NCI-H526 (cell line): ENCODE results near the gene ABCF3.
A peak's percentile ranks its signal among the peaks of the same experiment; 100 is the strongest.
"Not testable (repeated sequence)": the region's sequence is repeated elsewhere in the genome, so short reads cannot be mapped to it uniquely, and the experiment has no call there.

ENCODE experiments used
- DNase-seq, 2 experiments: peaks; one replicate each; lab custom pipeline; 2025; lab: John Stamatoyannopoulos, UW

Gene ABCF3

GRCh38 chr3:184186184-184186901 is at the start of gene ABCF3:
ABCF3 (plus strand) TSS chr3:184186199; CDS start chr3:184186208, 9 bp downstream.
- DNase-seq: no peak

GRCh38 chr3:184140436-184140835 is 45.6 kb upstream of the ABCF3 start:
- DNase-seq: no peak

GRCh38 chr3:184142199-184142598 is 43.8 kb upstream of the ABCF3 start:
- no peak for DNase-seq

- no peak for DNase-seq
These were observed 42.7 kb upstream of the ABCF3 start for GRCh38 chr3:184143327-184143726.

- no peak for DNase-seq
These were observed 41.5 kb upstream of the ABCF3 start for GRCh38 chr3:184144505-184144904.

GRCh38 chr3:184145111-184145524 is 40.9 kb upstream of the ABCF3 start:
- peak; percentile 77 to 81 for DNase-seq

- no peak for DNase-seq
These were observed 40.2 kb upstream of the ABCF3 start for GRCh38 chr3:184145751-184146270.

GRCh38 chr3:184148076-184148475 is 37.9 kb upstream of the ABCF3 start:
- DNase-seq: no peak

GRCh38 chr3:184149123-184149522 is 36.9 kb upstream of the ABCF3 start:
- DNase-seq: no peak

GRCh38 chr3:184149770-184150169 is 36.2 kb upstream of the ABCF3 start:
- DNase-seq: peak in 1 of 2 experiments; percentile 34

GRCh38 chr3:184154885-184155643 is 30.9 kb upstream of the ABCF3 start, which contains the start of gene DVL3:
DVL3 (plus strand) TSS chr3:184155377; CDS start chr3:184155636, 259 bp downstream.
- DNase-seq: peak in 1 of 2 experiments; percentile 71

GRCh38 chr3:184155644-184156521 is 30.1 kb upstream of the ABCF3 start:
- DNase-seq: peak in 1 of 2 experiments; percentile 69

GRCh38 chr3:184156522-184156955 is 29.5 kb upstream of the ABCF3 start:
- peak in 1 of 2 experiments; percentile 45 for DNase-seq

GRCh38 chr3:184157206-184157605 is 28.8 kb upstream of the ABCF3 start:
- DNase-seq: no peak

- DNase-seq: no peak
These were observed 27.6 kb upstream of the ABCF3 start for GRCh38 chr3:184158404-184158803.

GRCh38 chr3:184160456-184160855 is 25.5 kb upstream of the ABCF3 start:
- no peak for DNase-seq

- DNase-seq: not testable (repeated sequence)
These were observed 23.4 kb upstream of the ABCF3 start for GRCh38 chr3:184162571-184163070.

GRCh38 chr3:184164648-184165330 is 21.2 kb upstream of the ABCF3 start:
- DNase-seq: no peak

GRCh38 chr3:184165543-184165942 is 20.5 kb upstream of the ABCF3 start:
- no peak for DNase-seq

- no peak for DNase-seq
These were observed 19.3 kb upstream of the ABCF3 start for GRCh38 chr3:184166671-184167070.

- no peak for DNase-seq
These were observed 18.2 kb upstream of the ABCF3 start for GRCh38 chr3:184167786-184168185.
